Urinary bladder (tissue), 2 donors: ENCODE data around the gene PSRC1. TPM values are rescaled to one million over a fixed set of nuclear protein-coding genes. Genes with fewer than 3 reads are reported as not detected.

ENCODE experiments used
- polyA plus RNA-seq: library from polyadenylated mRNA; stranded (reverse); fragments of 200-250 nt; gene quantifications from one replicate; pipeline ENCODE4 v1.2.3, GENCODE V29; 2013
- total RNA-seq: library from RNA; depleted of rRNA; stranded (reverse); fragments of >200 nt; gene quantifications from one replicate; pipeline ENCODE4 v1.2.3, GENCODE V29; 2014
- donor health status: healthy.

The PSRC1 gene
- total and polyA plus RNA-seq, 2 donors = 5.3 to 6.5 TPM

Other genes starting within 250 kb of the PSRC1 start
- gene WDR47, start 241.0 kb downstream of the PSRC1 start, total RNA-seq = 21.0 TPM
- 10.5 TPM for gene WDR47, start 241.0 kb downstream of the PSRC1 start, polyA plus RNA-seq
- 55.9 TPM for gene TAF13, start 207.1 kb downstream of the PSRC1 start, total RNA-seq
- gene TAF13, start 207.1 kb downstream of the PSRC1 start, polyA plus RNA-seq = 31.3 TPM
- gene TMEM167B, start 192.4 kb downstream of the PSRC1 start, total RNA-seq = 43.1 TPM
- 32.8 TPM for gene TMEM167B, start 192.4 kb downstream of the PSRC1 start, polyA plus RNA-seq
- 0.74 TPM for gene ELAPOR1, start 169.0 kb downstream of the PSRC1 start, total RNA-seq
- 0.13 TPM for gene ELAPOR1, start 169.0 kb downstream of the PSRC1 start, polyA plus RNA-seq
- gene SARS1, start 69.2 kb downstream of the PSRC1 start, total RNA-seq = 75.3 TPM
- 136 TPM for gene SARS1, start 69.2 kb downstream of the PSRC1 start, polyA plus RNA-seq
- gene CELSR2, start 33.6 kb downstream of the PSRC1 start, total RNA-seq = 3.6 TPM
- gene CELSR2, start 33.6 kb downstream of the PSRC1 start, polyA plus RNA-seq = 4.9 TPM
- gene MYBPHL, start 23.9 kb upstream of the PSRC1 start, total RNA-seq = not detected
- gene MYBPHL, start 23.9 kb upstream of the PSRC1 start, polyA plus RNA-seq = 0.22 TPM
- 26.5 TPM for gene SORT1, start 114.8 kb upstream of the PSRC1 start, total RNA-seq
- 30.6 TPM for gene SORT1, start 114.8 kb upstream of the PSRC1 start, polyA plus RNA-seq
- gene PSMA5, start 143.3 kb upstream of the PSRC1 start, total RNA-seq = 35.5 TPM
- gene PSMA5, start 143.3 kb upstream of the PSRC1 start, polyA plus RNA-seq = 53.5 TPM
- gene SYPL2, start 183.4 kb upstream of the PSRC1 start, total RNA-seq = 2.4 TPM
- 4.5 TPM for gene SYPL2, start 183.4 kb upstream of the PSRC1 start, polyA plus RNA-seq
- 2.0 TPM for gene ATXN7L2, start 200.8 kb upstream of the PSRC1 start, total RNA-seq
- 4.0 TPM for gene ATXN7L2, start 200.8 kb upstream of the PSRC1 start, polyA plus RNA-seq
- 4.0 TPM for gene CYB561D1, start 210.9 kb upstream of the PSRC1 start, total RNA-seq
- 9.4 TPM for gene CYB561D1, start 210.9 kb upstream of the PSRC1 start, polyA plus RNA-seq
- 2.9 TPM for gene AMIGO1, start 226.6 kb upstream of the PSRC1 start, total RNA-seq
- 6.4 TPM for gene AMIGO1, start 226.6 kb upstream of the PSRC1 start, polyA plus RNA-seq